Panc1 (cell line): ENCODE results near the gene PREB. TPM values are rescaled to one million over a fixed set of nuclear protein-coding genes. Genes with fewer than 3 reads are reported as not detected.
A peak's percentile ranks its signal among the peaks of the same experiment; 100 is the strongest.
"Not testable (repeated sequence)": the region's sequence is repeated elsewhere in the genome, so short reads cannot be mapped to it uniquely, and the experiment has no call there.

Experiments
- ATAC-seq: fragments of 200-7000 bp; cut with Tn5 transposase; 2 replicates; pipeline ENCODE4 v1.9.1; 2020; ENCODE audit warnings: mild to moderate bottlenecking, moderate library complexity
- BruUV-seq: library from RNA; stranded (reverse); fragments of 400-500 nt; replicated peaks from 2 replicates; lab custom pipeline; 2021; lab: Mats Ljungman, UMichigan
- CTCF ChIA-PET: fragments of 300-600 bp; sonication (Branson Sonifier 250); formaldehyde crosslinking; loops from one replicate; lab custom pipeline; 2022; ENCODE audit warnings: antibody characterized with exemption; lab: Charles Lee
- POLR2A ChIA-PET: fragments of 300-600 bp; sonication (Branson Sonifier 250); formaldehyde crosslinking; loops from one replicate; lab custom pipeline; 2022; ENCODE audit warnings: antibody characterized with exemption; lab: Charles Lee
- DNase-seq: peaks from one replicate; pipeline ENCODE4 v3.0.0-alpha.2; 2010; ENCODE audit warnings: low read depth, low spot score
- H3K27ac ChIP-seq: 2 replicates; pipeline ENCODE4 v1.5.1; 2011; ENCODE audit warnings: mild to moderate bottlenecking, low read length, inconsistent platforms
- H3K27me3 ChIP-seq: fragments of 200-500 bp; sonication (Bioruptor generic); 2 replicates; pipeline ENCODE4 v1.6.0; 2014; ENCODE audit warnings: low read length, inconsistent platforms; ENCODE audit not compliant: control insufficient read depth, insufficient read depth
- H3K36me3 ChIP-seq: fragments of 200-500 bp; sonication (Bioruptor generic); 2 replicates; pipeline ENCODE4 v1.5.1; 2014; ENCODE audit warnings: inconsistent platforms, mild to moderate bottlenecking, low read length, moderate library complexity; ENCODE audit not compliant: control insufficient read depth, insufficient read depth
- H3K4me1 ChIP-seq: 2 replicates; pipeline ENCODE4 v1.5.1; 2011; ENCODE audit warnings: inconsistent platforms, mild to moderate bottlenecking, low read length, moderate library complexity; ENCODE audit not compliant: control insufficient read depth, insufficient read depth
- H3K4me3 ChIP-seq, 2 experiments: 2 replicates each; pipeline ENCODE4 v1.5.1; 2011 to 2012; ENCODE audit warnings: low read depth in 2 of 2, low read length in 2 of 2, mild to moderate bottlenecking in 2 of 2, inconsistent platforms in 1 of 2, moderate library complexity in 1 of 2
- H3K9me3 ChIP-seq: fragments of 200-500 bp; sonication (Bioruptor generic); 2 replicates; pipeline ENCODE4 v1.5.1; 2014; ENCODE audit warnings: low read depth, mild to moderate bottlenecking, inconsistent platforms, low read length, moderate library complexity; ENCODE audit not compliant: control insufficient read depth, insufficient read depth
- CTCF ChIP-seq: fragments of 450-650 bp; IDR thresholded peaks from 2 replicates; pipeline ENCODE4 v1.5.1; 2017; ENCODE audit warnings: mild to moderate bottlenecking
- POLR2AphosphoS5 ChIP-seq: IDR thresholded peaks from 2 replicates; pipeline ENCODE4 v1.6.1; 2012; ENCODE audit warnings: mild to moderate bottlenecking, low read depth, low read length, moderate library complexity
- REST ChIP-seq, 2 experiments: IDR thresholded peaks; 2 replicates each; pipeline ENCODE4 v1.6.1; 2011 to 2012; ENCODE audit warnings: low read depth in 2 of 2, control low read depth in 1 of 2, low read length in 1 of 2, mild to moderate bottlenecking in 1 of 2, moderate library complexity in 1 of 2; ENCODE audit not compliant: insufficient read depth in 1 of 2
- SIN3A ChIP-seq: IDR thresholded peaks from 2 replicates; pipeline ENCODE4 v1.6.1; 2012; ENCODE audit warnings: low read depth, mild to moderate bottlenecking, low read length, moderate library complexity, borderline replicate concordance; ENCODE audit not compliant: insufficient read depth
- TCF7L2 ChIP-seq: IDR thresholded peaks from 2 replicates; pipeline ENCODE4 v1.6.1; 2011; ENCODE audit warnings: mild to moderate bottlenecking, low read depth, low read length, inconsistent platforms
- in situ Hi-C: cut with HindIII; loops from 2 replicates; pipeline ENCODE4 v1.10.0; 2016; ENCODE audit warnings: low sequenced_read_pairs, low pct_unique_long_range_greater_than_20kb
- intact Hi-C: fragments of 100-400 bp; cut with micrococcal nuclease; formaldehyde crosslinking; loops from one replicate; pipeline ENCODE4 v1.10.0; 2022; ENCODE audit not compliant: unreplicated experiment
- total RNA-seq: library from RNA; stranded (reverse); gene quantifications from one replicate; pipeline ENCODE4 v1.2.1, GENCODE V29; 2021; ENCODE audit not compliant: unreplicated experiment

PREB gene
- total RNA-seq, 1 experiment from 2014 or later = 60.9 TPM

GRCh38 chr2:27178469-27178868, 44.0 kb upstream of the PREB start:
- ATAC-seq = no peak
- BruUV-seq = no TSS peak
- no peak for DNase-seq
- ChIA-PET POLR2A (interaction anchor here (0.6 kb wide), 1 partner anchor 35 kb away, joined by 9 read pairs; no protein-coding TSS in a partner anchor), CTCF (no interaction called here)
- Histone ChIP-seq H3K4me3 (no peak overlapping the region), H3K36me3 (no peaks in the 10 kb centered on the region), H3K27me3 (peaks cover 2% of the 10 kb centered on the region), H3K27ac (no peak overlapping the region), H3K9me3 (no peaks in the 10 kb centered on the region), H3K4me1 (no peaks in the 10 kb centered on the region)
- TF ChIP-seq REST (IDR thresholded peaks at IDR 0.05; ENCODE audit: insufficient read depth in 1 of 2, low read depth in 2 of 2, low read length in 1 of 2) (no peak), SIN3A (no peak), TCF7L2 (no peak), CTCF (no peak), POLR2AphosphoS5 (no peak)
- intact Hi-C loops (no loop called here), in situ Hi-C loops (no loop called here)

DNA sequence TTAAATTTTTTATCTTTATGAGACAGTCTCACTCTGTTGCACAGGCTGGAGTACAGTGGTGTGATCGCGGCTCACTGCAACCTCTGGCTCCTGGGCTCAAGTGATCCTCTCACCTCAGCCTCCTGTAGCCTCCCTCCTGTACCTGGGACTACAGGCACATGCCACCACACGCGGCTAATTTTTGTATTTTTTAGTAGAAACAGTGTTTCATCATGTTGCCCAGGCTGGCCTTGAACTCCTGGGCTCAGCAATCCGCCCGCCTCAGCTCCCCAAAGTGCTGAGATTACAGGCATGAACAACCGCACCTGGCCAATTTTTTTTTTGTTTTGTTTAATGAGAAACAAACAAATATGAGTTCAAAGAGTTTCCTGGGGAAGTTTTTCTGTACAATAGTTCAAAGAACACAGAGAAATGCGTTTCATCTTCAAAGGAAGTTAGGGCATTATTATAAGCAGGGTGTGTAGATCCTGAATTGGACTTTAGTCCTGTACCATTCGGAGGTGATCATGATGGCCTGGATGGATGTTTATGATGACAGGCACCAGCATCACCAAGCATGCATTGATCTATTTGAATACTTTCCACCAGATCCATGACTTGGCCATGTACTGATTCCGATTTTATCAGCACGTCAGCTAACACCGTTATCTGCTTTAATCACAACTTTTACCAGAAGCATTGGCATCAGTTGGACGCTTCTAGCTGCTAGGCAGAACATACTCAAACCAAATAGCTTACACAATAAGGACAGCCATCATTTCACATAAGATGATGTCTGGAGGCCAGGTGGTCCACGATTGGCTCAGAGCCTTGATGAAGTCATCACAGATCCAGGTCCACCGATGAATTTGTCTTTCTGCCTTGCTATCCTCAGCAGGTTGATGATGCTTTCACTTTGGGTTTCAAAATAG, 43.3 kb upstream of the PREB start:
- CTCF ChIA-PET = interaction anchor here (0.7 kb wide), 1 partner anchor 19 kb away, joined by 3 read pairs; no protein-coding TSS in a partner anchor
- Histone ChIP-seq H3K36me3 (no peaks in the 10 kb centered on the region), H3K4me3 (no peak overlapping the region), H3K4me1 (no peaks in the 10 kb centered on the region), H3K27ac (no peak overlapping the region), H3K27me3 (peaks cover 2% of the 10 kb centered on the region), H3K9me3 (no peaks in the 10 kb centered on the region)
- POLR2A ChIA-PET = no interaction called here
- TF ChIP-seq POLR2AphosphoS5 = no peak
- TF ChIP-seq TCF7L2 = 0 out of 2 replicates have a peak, but pooled peaks have one; percentile 37
- no peak for TF ChIP-seq CTCF
- no peak for TF ChIP-seq SIN3A
- TF ChIP-seq REST (IDR thresholded peaks at IDR 0.05; ENCODE audit: insufficient read depth in 1 of 2, low read depth in 2 of 2, low read length in 1 of 2) = no peak
- in situ Hi-C loops = no loop called here
- DNase-seq (no peak), ATAC-seq (no peak)
- BruUV-seq = no TSS peak
- intact Hi-C loops = no loop called here

DNA sequence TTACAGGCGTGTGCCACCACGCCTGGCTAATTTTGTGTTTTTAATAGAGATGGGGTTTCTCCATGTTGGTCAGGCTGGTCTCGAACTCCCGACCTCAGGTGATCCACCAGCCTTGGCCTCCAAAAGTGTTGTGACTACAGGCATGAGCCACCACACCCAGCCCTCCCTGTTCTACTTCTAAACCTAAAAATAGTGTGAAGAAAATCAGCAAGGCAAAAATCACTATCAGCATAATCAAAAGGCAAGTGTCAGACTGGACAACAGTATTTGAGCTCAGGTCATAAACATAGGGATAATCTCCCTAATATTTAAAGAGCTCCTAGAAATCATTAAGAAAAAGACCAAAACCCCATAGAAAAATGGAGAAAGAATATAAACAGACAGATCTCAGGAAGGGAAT, 41.3 kb upstream of the PREB start:
- CTCF ChIA-PET = not testable (repeated sequence)

More for the DNA sequence above, 41.3 kb upstream of the PREB start:
- intact Hi-C loops, H3K27me3 ChIP-seq, DNase-seq, BruUV-seq, POLR2A ChIA-PET, H3K4me1 ChIP-seq, H3K27ac ChIP-seq, ATAC-seq, H3K4me3 ChIP-seq, H3K9me3 ChIP-seq, in situ Hi-C loops, H3K36me3 ChIP-seq: not testable (repeated sequence)
